Stimulated activated naive CD8-positive, alpha-beta T cell treated with anti-CD3 and anti-CD28 coated beads, Interleukin-15, Interleukin-2, amounts not matched to agents 100 U/mL and 50 U/mL, for 24 hours (primary cell): Measurements from ENCODE around the gene SCYL1.

Experiments used
- ATAC-seq: fragments of 150-1000 bp; cut with Tn5 transposase; one replicate; pipeline ENCODE4 v1.10.0; 2021
- DNase-seq: peaks from one replicate; pipeline ENCODE4 v3.0.0; 2021

Gene SCYL1

DNA sequence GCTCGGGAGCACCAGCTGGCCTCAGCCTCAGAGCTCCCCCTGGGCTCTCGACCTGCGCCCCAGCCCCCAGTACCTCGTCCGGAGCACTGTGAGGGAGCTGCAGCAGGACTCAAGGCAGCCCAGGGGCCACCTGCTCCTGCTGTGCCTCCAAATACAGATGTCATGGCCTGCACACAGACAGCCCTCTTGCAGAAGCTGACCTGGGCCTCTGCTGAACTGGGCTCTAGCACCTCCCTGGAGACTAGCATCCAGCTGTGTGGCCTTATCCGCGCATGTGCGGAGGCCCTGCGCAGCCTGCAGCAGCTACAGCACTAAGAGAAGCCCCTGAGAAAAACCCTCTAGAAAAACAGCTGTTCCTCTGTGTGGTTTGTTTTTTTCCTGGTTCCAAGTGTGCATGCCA is 46.5 kb downstream of the SCYL1 start:
- ATAC-seq = no peak
- DNase-seq = no peak

DNA sequence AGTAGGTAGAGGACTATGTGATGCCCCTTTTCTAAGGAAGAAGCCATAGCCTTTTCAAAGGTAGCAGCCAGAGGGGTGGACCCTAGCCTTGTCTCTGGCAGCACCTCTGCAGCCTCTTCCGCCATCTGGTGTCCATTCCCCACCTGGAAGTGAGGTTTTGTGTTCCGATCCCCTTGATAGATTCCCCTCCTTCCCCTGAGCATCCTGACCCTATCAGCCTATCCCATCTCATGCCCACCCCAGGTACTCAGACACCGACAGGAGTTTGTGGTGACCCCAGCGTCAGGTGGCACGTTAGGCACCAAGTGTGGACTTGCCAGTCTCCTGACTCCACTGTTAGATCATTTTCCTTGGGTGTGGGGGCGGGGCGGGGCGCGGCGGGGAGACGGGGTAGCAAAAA is 47.1 kb downstream of the SCYL1 start:
- no peak for DNase-seq
- ATAC-seq = no peak

DNA sequence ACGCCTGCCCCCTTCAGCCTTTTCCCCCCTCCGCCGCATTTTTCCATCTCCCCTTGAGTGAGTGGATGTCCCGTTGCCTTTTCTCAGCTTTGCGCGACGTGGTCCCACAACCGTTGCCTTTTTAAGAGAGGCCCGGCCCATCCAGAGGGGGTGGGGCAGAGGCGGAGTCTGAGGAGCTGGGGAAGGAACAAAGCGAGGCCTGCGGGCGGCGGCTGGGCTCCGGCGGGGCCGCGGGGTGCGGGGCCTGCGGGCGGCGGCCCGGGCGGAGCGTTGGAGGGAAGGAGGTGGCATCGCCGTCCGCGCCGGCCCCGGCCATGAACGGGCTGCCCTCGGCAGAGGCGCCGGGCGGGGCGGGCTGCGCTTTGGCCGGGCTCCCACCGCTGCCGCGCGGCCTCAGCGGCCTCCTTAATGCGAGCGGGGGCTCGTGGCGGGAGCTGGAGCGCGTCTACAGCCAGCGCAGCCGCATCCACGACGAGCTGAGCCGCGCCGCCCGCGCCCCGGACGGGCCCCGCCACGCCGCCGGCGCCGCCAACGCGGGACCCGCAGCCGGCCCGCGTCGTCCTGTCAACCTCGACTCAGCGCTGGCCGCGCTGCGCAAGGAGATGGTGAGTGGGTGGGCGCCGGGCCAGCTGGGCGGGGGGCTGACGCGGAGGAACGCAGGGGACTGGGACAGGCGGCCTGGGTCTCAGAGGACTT is 47.6 kb downstream of the SCYL1 start, which contains the start of gene FAM89B:
FAM89B (plus strand) TSS at position 183 of the 696 bp plus-strand sequence; CDS start at position 315, 132 bp downstream.
- ATAC-seq = no peak
- DNase-seq = peak; percentile 92

DNA sequence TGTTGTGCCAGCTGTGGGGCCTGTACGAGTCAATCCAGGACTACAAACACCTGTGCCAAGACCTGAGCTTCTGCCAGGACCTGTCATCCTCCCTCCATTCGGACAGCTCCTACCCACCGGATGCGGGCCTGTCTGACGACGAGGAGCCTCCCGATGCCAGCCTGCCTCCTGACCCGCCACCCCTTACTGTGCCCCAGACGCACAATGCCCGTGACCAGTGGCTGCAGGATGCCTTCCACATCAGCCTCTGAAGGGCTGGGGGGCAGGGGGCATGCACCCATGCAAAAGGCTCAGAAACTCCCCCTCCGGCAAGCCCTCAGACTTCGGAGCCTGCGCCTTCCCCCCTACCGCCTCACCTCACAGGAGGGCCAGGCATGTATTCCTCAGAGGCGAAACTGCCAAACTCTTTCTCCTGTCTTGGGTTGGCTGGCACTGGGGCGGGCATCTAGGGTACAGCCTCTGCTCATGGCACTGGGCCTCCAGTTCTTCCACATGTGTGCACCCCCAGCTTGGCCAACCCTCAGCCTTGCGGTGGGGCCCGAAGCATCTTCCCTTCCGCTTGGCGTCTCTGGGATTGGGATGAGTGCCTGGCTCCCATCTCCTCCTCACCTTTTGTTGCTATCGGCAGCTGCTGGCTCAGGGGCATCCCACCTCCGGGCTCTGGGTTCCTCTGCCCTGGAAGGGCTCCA is 48.7 kb downstream of the SCYL1 start:
- DNase-seq (no peak), ATAC-seq (no peak)

DNA sequence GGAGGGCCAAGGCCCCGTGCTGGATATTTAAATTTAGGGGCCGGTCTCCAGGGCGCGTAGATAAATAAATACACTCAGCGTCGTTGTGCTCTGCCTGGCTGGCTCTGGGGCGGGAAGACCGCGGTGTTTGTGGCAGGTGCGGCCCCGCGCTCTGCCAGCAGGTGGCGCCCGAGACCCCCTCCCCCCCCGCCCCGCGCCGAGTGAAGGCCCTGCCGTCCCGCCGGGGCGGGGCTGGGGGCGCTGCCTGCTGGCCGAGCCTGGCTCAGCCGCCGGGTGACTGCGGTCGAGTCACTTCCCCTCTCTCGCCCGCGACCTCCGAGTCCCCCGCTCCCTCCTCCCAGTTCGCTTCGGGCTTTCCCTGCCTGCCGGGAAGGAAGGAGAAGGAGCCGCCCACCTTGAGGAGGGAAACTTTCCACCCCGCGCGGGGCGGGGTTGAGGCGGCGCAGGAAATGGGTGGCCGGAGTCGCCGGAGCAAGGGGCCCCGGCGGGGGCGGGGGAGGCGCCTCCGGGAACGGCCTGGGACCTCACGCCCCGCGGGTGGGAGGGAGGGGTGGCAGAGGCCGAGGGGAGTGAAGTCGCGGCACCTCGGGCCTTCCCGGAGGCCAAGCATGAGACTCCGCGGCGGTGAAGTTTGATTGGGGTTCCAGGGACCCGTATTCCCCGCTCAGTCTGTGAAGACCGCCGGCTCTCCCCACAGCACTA is 49.4 kb downstream of the SCYL1 start:
- peak; percentile 95 for DNase-seq
- ATAC-seq = peak; percentile 34

DNA sequence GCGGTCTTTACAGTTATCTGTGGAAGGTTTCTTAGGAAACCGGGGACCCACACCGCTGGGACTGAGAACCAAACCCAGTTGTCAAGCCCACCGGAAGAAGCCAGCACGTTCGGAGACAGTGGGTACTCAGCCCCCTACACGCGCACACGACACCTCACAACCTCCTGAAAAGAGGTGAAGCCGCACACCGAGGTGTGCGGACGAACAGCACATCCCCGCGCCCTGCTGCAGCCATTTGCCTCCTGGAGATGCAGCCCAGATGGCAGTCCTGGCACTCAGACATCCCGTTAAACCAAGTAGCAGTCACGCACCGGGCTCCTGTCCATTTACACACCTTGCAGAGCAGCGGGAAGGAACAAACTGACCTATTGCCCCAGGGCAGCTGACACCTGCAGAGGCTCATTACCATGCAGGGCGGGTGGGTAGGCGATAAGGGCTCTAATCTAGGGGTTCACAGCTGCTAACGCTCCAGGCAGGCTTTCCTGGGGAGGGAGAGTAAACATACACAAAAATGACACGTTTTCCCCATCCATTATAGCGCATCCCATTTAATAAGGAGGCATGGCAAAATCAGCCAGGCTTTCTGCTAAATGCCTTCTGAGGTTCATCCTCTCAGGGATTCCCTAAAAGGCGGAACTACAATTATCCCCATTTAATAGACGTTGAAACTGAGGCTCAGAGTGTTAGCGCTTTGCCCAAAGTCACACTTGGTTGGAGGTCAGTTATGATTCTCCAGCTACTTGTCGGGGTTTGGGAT is 50.1 kb downstream of the SCYL1 start:
- peak; percentile 55 for DNase-seq
- ATAC-seq = no peak

DNA sequence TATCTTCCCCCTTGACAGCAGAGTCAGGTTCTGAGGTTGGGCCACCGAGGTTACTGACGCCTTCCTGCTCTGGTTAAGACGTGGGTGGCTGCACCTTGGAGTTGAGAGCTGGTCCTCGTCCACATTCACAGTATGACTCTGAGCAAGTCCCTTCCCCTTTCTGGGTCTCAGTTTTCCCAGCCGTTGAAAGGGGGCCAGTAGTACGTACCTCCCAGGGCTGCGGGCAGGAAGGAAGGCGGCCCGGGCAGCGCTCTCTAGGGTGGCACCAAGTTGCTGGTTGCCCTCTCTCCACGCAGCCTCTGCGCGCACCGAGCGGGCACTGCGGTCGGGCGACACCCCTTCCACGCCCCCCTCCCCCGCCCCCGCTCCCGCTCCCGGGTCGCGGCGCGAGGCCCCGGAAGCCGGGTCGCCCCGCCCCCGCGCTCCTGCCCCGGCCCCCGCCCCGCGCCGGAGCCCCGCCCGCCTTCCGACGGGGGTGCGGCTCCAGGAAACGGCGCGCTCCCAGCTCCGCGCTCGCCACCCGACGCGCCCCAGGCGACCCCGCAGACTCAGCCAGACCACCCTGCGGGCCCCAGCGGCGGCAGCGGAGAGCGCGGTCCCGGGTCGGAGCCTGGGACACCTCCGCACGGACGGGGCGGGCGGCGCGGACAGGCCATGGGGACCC is 50.8 kb downstream of the SCYL1 start, which contains the start of gene EHBP1L1:
EHBP1L1 (plus strand) TSS at position 486 of the 664 bp plus-strand sequence. CDS start 250 bp downstream, outside the sequence.
- DNase-seq (peak; percentile 85), ATAC-seq (peak; percentile 41)

DNA sequence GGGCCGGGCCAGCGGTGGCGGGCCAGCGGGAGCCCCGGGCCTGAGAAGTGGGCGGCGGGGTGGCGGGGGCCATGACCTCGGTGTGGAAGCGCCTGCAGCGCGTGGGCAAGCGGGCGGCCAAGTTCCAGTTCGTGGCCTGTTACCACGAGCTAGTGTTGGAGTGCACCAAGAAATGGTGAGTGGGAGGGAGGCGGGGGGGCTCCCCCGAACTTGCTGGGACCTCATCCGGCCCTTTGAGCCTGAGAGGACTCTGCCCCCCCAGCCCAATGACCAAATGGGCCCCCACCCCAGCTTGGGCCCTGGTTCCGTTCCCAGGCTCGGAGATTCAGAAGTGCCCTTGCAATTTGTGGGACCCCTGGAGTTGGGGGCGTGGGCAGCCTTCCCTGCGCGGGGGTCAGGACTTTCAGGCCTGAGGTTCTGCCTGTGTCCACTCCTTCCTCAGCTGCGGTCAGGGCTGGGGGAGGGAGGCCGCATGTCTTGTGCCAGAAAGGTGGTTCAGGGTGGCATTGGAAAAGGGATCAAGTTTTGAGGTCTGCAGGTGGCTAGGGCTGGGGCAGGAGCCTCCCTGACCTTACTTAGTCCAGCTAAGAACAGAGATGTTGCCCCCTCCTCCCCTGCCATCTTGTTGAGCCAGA is 51.5 kb downstream of the SCYL1 start:
- DNase-seq = peak; percentile 59
- ATAC-seq = no peak

DNA sequence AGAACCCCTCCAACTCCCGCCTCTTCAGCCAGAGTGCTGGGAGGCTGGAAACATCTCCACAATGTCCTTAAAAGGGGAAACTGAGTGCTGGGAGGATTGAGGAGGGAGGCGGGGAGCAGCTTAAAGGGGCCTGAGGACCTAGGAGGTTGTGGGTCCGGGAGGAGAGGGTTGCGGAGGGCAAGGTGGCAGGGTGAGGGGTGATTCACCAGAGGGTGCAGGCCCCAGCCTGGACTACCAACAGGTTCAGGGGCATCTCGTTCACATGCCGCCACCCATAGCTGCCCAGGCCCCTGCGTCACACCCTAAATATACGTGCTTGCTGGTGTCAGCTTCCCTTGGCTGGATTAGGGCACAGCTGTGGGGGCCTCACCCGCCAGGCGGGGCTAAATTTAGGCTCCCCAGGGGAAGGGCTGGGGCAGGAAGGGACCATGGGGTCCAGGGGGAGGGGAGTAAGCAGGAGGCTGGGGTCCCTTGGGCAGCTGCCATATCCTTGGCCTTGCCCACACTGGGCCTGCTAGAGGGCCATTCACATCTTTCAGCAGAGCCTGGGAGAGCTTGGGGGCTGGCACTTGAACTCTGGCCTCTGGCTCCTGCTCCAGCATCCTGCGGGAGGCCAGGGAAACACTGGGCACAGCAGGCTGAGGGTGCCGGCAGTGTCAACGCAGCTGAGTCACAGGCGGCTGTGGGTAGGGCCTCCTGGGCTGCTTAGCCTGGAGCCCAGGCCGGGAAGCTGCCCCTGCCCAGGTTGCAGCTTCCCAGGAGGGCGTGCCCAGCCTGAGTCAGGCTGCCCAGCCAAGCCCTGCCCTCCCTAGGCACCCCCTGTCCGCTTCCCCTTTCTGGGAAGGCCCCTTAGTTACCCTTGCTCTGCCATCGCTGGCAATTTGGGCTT is 52.2 kb downstream of the SCYL1 start:
- ATAC-seq (no peak), DNase-seq (peak; percentile 61)

DNA sequence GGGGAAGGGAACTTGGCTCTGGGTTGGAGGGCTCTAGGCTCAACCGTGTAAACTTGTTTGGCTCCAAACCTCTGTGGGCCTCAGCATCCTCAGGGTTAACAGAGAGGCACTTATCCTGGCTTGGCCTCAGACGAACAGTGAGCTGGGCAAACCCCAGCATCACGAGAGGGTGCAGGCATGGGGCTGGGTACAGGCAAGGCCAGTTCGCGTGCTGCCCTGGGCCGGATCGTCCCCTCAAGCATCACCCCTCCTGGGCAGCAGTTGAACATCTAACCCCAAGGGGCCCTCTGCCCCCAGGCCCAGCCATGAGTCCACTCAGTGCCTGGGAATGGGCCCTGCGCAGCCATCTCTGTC is 52.9 kb downstream of the SCYL1 start:
- ATAC-seq (no peak), DNase-seq (no peak)

DNA sequence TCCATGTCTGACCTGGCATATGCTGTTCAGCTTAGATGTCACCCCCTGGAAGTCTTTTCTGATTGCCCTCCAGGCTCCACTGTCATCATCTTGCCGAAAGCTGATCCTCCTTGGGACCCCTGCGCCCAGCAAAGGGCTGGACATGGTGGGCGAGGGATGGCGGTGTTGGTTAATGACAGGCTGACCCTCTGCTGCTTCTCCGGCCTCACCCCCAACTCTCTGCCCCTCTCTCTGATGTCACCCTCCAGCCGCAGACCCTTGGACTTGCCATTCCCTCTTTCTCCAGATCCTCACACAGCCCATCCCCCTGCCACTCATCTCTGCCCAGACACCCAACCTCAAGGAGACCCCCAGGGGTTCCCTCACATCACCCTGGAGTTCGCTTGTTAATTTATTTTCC is 53.3 kb downstream of the SCYL1 start:
- ATAC-seq = no peak
- no peak for DNase-seq

DNA sequence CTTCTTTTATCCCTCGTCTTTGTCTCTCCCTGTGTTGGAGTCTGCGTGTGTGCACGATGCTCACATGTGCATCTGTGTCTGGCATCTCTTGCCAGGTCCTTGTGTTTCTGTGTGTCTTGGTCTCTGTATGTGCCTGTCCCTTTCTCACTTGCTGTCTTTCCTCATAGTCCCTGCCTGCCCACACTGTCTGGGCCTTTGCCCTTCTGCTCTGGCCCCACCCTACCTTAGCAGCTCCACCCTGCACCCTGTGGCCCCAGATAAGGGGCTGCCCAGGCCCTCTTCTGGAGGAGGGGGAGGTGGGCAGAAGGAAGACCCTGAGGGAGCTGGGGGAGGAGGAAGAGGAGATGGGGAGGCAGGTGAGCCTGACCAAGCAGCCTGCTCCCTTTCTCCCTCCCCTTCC is 53.8 kb downstream of the SCYL1 start:
- no peak for ATAC-seq

DNA sequence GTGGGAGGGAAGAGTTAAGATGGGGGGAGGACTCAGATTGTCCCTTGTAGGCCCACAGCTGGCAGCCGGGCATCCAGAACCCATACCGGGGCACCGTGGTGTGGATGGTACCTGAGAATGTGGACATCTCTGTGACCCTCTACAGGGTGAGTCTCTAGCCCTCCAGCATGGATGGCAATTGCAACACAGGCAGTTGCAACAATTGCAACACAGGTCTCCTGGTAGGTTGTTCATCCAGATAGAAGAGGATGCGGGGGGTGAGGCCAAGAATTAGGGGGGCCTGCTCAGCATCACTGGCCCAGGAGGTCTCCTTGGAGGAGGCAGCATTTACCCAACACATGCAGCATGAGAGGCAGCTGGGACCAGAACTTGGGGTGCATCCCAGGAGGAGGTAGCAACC is 54.4 kb downstream of the SCYL1 start:
- ATAC-seq (no peak), DNase-seq (no peak)

More for the DNA sequence above, 53.8 kb downstream of the SCYL1 start:
- no peak for DNase-seq

DNA sequence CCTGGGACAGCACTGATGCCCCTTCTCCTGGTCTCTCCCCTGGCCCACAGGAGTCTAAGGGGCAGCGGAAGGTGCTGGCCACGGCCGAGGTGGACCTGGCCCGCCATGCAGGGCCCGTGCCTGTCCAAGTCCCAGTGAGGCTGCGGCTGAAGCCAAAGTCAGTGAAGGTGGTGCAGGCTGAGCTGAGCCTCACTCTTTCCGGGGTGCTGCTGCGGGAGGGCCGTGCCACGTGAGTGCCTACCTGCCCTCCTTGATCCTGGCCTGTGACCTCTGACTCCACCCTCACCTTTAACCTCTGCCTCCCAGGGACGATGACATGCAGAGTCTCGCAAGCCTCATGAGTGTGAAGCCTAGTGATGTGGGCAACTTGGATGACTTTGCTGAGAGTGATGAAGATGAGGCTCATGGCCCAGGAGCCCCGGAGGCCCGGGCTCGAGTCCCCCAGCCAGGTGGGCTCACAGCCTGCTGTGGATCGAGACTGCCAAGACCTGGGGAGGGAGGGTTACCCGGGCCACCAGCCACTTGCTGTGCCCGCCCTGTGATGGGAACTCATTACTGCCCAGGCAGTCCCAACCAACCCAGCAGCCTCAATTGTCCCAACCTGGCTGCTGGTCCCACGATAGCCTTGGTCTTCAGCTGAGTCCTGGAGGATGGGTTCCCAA is 55.3 kb downstream of the SCYL1 start:
- DNase-seq = no peak
- ATAC-seq = no peak

DNA sequence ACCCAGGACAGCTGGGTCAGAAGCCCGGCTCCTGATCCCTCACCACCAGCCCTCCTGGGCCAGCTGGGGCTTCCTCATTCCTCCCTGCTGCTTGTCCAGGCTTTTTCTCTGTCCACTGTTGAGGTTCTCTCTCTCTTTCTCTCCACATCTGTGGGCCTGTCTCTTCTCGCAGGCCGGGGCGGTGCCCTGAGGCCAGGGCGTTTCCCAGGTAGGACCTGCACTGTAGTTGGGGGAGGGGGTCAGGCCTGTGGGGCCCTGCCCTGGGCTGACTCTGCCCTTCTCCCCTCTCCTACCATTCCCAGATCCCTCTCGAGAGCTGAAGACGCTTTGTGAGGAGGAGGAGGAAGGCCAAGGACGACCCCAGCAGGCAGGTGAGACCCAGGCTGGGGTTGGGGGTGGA is 55.9 kb downstream of the SCYL1 start:
- DNase-seq (no peak), ATAC-seq (no peak)

DNA sequence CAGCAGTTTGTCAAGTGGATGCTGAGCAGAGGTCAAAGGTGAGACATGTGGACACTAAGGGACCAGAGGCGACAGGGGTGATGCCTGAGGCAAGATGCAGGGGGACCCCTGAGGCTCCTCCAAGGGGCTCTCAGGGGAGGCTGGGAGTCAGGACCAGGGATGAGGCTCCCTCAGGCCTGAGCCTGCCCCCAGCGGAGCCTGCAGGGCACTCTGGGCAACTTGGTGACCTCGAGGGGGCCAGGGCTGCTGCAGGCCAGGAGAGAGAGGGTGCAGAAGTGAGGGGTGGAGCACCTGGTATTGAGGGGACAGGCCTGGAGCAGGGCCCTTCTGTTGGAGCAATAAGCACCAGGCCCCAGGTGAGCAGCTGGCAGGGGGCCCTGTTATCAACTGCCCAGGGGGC is 57.0 kb downstream of the SCYL1 start:
- no peak for DNase-seq
- no peak for ATAC-seq

DNA sequence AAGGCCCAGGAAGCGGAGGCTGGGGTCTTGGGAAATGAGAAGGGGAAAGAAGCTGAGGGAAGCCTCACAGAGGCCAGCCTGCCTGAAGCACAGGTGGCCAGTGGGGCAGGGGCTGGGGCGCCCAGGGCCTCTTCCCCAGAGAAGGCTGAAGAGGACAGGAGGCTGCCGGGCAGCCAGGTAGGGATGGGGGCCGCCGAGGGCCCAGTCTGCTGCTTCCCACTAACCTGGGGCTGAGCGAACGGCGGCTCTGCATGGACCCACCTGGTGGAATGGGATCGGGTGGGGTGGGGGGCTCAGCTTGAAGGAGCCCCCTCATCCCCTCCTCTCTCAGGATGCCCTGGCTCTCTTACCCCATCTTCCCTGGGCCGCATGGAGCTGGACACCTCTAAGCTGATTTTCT is 58.7 kb downstream of the SCYL1 start:
- ATAC-seq = no peak
- no peak for DNase-seq

DNA sequence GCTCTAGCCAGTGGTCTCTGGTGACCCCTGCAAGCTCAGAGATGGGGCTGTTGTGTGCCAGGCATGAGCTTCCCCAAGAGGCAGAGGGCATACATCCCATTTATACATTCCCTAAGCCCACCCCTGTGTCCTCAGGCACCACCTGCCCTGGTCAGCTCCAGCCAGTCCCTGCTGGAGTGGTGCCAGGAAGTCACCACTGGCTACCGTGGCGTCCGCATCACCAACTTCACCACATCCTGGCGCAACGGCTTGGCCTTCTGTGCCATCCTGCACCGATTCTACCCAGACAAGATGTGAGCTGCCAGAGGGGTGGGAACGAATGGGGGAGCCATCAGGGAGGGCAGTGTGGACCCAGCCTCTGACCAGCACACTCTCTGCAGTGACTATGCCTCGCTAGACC is 59.2 kb downstream of the SCYL1 start:
- ATAC-seq = no peak
- DNase-seq = no peak

DNA sequence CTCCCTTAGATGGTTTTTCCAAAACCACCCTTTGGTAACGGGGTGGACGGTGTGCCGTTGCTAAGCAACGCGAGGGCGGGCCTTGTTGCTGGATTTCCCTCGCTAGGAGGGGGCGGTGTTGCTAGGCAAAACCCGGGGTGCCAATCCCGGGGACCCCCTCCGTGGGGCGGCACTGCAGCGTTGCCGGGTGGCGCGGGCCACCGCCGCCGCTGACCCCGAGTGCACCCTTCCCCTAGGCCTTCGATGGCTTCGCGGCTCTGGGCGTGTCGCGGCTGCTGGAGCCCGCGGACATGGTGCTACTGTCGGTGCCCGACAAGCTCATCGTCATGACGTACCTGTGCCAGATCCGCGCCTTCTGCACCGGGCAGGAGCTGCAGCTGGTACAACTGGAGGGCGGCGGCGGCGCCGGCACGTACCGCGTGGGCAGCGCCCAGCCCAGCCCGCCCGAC is 59.9 kb downstream of the SCYL1 start:
- no peak for DNase-seq
- no peak for ATAC-seq
